Sigmoid colon (tissue), 7 donors: ENCODE data around the gene RAVER2. TPM values are rescaled to one million over a fixed set of nuclear protein-coding genes. Genes with fewer than 3 reads are reported as not detected.

Experiments
- DNase-seq: peaks from one replicate; pipeline ENCODE4 v3.0.0-alpha.2; 2019
- H3K27ac ChIP-seq, 4 donors: fragments of 200-600 bp; sonication (generic); one replicate each; pipeline ENCODE4 v1.5.1; 2016 to 2019; ENCODE audit warnings: mild to moderate bottlenecking in 1 of 4
- H3K27me3 ChIP-seq, 3 donors: fragments of 200-600 bp; sonication (generic); one replicate each; pipeline ENCODE4 v1.5.1; 2019; ENCODE audit warnings: mild to moderate bottlenecking in 1 of 3
- H3K36me3 ChIP-seq, 4 donors: fragments of 200-600 bp; sonication (generic); one replicate each; pipeline ENCODE4 v1.5.1; 2016 to 2019
- H3K4me1 ChIP-seq, 4 donors: fragments of 200-600 bp; sonication (generic); one replicate each; pipeline ENCODE4 v1.5.1; 2017 to 2019
- H3K4me3 ChIP-seq, 4 donors: fragments of 200-600 bp; sonication (generic); one replicate each; pipeline ENCODE4 v1.5.1; 2017 to 2019; ENCODE audit warnings: mild to moderate bottlenecking in 2 of 4, moderate library complexity in 1 of 4
- H3K9me3 ChIP-seq, 4 donors: fragments of 200-600 bp in 3 of 4; sonication (generic) in 3 of 4; one replicate each; pipeline versions ENCODE4 v1.5.1 to v1.6.1; 2013 to 2019
- CTCF ChIP-seq, 4 experiments: fragments of 450-650 bp in 3 of 4; fragments of 200-600 bp in 1 of 4; IDR thresholded peaks; one replicate each; pipeline ENCODE4 v1.5.1; 2016 to 2019; ENCODE audit warnings: antibody characterized with exemption in 4 of 4, mild to moderate bottlenecking in 3 of 4, moderate library complexity in 2 of 4
- EP300 ChIP-seq, 4 donors: sonication (generic); formaldehyde crosslinking; IDR thresholded peaks; one replicate each; pipeline ENCODE4 v1.6.1; 2017; ENCODE audit warnings: antibody characterized with exemption in 4 of 4
- POLR2A ChIP-seq, 2 donors: fragments of 450-650 bp; IDR thresholded peaks; one replicate each; pipeline ENCODE4 v1.6.1; 2016; ENCODE audit warnings: antibody characterized with exemption in 2 of 2, mild to moderate bottlenecking in 2 of 2, moderate library complexity in 2 of 2
- POLR2AphosphoS5 ChIP-seq, 4 donors: sonication (generic); formaldehyde crosslinking; IDR thresholded peaks; one replicate each; pipeline ENCODE4 v1.6.1; 2017; ENCODE audit warnings: antibody characterized with exemption in 4 of 4
- WGBS, 2 donors: extraction: QIAGEN DNeasy Blood & Tissue Kit; methylation state at CpG; one replicate each; pipeline ENCODE4 v1.1.7; 2013; 5-methylcytosine and 5-hydroxymethylcytosine counted together
- intact Hi-C: fragments of 100-400 bp; cut with DNase I; formaldehyde crosslinking; loops from one replicate; pipeline ENCODE4 v1.15.1; 2023
- polyA plus RNA-seq, 3 donors: library from polyadenylated mRNA; stranded (reverse); fragments of 200-250 nt; gene quantifications; one replicate each; pipeline ENCODE4 v1.2.3, GENCODE V29; 2013
- total RNA-seq, 4 donors: library from RNA; depleted of rRNA; stranded (reverse); fragments of >200 nt; gene quantifications; one replicate each; pipeline ENCODE4 v1.1.0, GENCODE V29; 2016
- donor health status: healthy with polysubstance abuse.
- donor health status: Bipolar disorder and iron deficiency.
- donor health status: healthy.

RAVER2 gene
- total and polyA plus RNA-seq, 7 donors, result 11.9 to 48.8 (median 17.5) TPM

GRCh38 chr1:64750875-64751274 lies 6.0 kb downstream of the RAVER2 start:
- no peak overlapping the region for H3K4me3 ChIP-seq
- H3K4me1 ChIP-seq, result peaks cover 0 to 23% (median 22%) of the 10 kb centered on the region in 4 donors
- TF ChIP-seq EP300 (IDR thresholded peaks at IDR 0.05) (no peak), POLR2AphosphoS5 (IDR thresholded peaks at IDR 0.05) (no peak), CTCF (IDR thresholded peaks at IDR 0.05) (no peak)
- no peaks in the 10 kb centered on the region for H3K27me3 ChIP-seq
- no peak for DNase-seq
- intact Hi-C loops, result no loop called here
- H3K36me3 ChIP-seq, result no peaks in the 10 kb centered on the region
- H3K27ac ChIP-seq, result no peak overlapping the region
- no peaks in the 10 kb centered on the region for H3K9me3 ChIP-seq

- Histone ChIP-seq H3K36me3 (no peaks in the 10 kb centered on the region), H3K4me3 (no peak overlapping the region), H3K4me1 (peaks cover 0 to 4% (median under 1%) of the 10 kb centered on the region in 4 donors), H3K9me3 (no peaks in the 10 kb centered on the region), H3K27me3 (no peaks in the 10 kb centered on the region), H3K27ac (no peak overlapping the region)
- TF ChIP-seq POLR2A (IDR thresholded peaks at IDR 0.05) (no peak), CTCF (IDR thresholded peaks at IDR 0.05) (no peak), EP300 (IDR thresholded peaks at IDR 0.05) (no peak), POLR2AphosphoS5 (IDR thresholded peaks at IDR 0.05) (no peak)
- no peak for DNase-seq
- intact Hi-C loops, result no loop called here
- 12 to 72% methylated on average over 3 of the region's 3 CpGs for WGBS, 2 donors
These were observed 9.3 kb downstream of the RAVER2 start for GRCh38 chr1:64754173-64754572.

- intact Hi-C loops, result no loop called here
- DNase-seq, result no peak
- Histone ChIP-seq H3K36me3 (no peaks in the 10 kb centered on the region), H3K9me3 (no peaks in the 10 kb centered on the region), H3K4me1 (no peaks in the 10 kb centered on the region), H3K4me3 (no peak overlapping the region), H3K27ac (no peak overlapping the region), H3K27me3 (no peaks in the 10 kb centered on the region)
- TF ChIP-seq POLR2AphosphoS5 (IDR thresholded peaks at IDR 0.05) (no peak), POLR2A (IDR thresholded peaks at IDR 0.05) (no peak), EP300 (IDR thresholded peaks at IDR 0.05) (no peak), CTCF (IDR thresholded peaks at IDR 0.05) (no peak)
- WGBS, 2 donors, result 18 to 53% methylated on average over 2 of the region's 2 CpGs
These were observed 10.5 kb downstream of the RAVER2 start for GRCh38 chr1:64755361-64755760.

GRCh38 chr1:64756770-64757169 lies 11.9 kb downstream of the RAVER2 start:
- Histone ChIP-seq H3K36me3 (no peaks in the 10 kb centered on the region), H3K4me1 (no peaks in the 10 kb centered on the region), H3K27ac (no peak overlapping the region), H3K9me3 (no peaks in the 10 kb centered on the region), H3K27me3 (no peaks in the 10 kb centered on the region), H3K4me3 (no peak overlapping the region)
- WGBS, 2 donors, result 80 to 97% methylated on average over 1 of the region's 1 CpG
- no peak for TF ChIP-seq POLR2A (IDR thresholded peaks at IDR 0.05)
- no peak for TF ChIP-seq EP300 (IDR thresholded peaks at IDR 0.05)
- no peak for TF ChIP-seq CTCF (IDR thresholded peaks at IDR 0.05)
- no peak for TF ChIP-seq POLR2AphosphoS5 (IDR thresholded peaks at IDR 0.05)
- DNase-seq, result no peak
- intact Hi-C loops, result no loop called here

- WGBS, 2 donors, result 18 to 48% methylated on average over 1 of the region's 1 CpG
- H3K9me3 ChIP-seq, result no peaks in the 10 kb centered on the region
- no peaks in the 10 kb centered on the region for H3K4me1 ChIP-seq
- H3K4me3 ChIP-seq, result no peak overlapping the region
- H3K27ac ChIP-seq, result no peak overlapping the region
- intact Hi-C loops, result no loop called here
- no peaks in the 10 kb centered on the region for H3K27me3 ChIP-seq
- no peaks in the 10 kb centered on the region for H3K36me3 ChIP-seq
- no peak for DNase-seq
- TF ChIP-seq CTCF (IDR thresholded peaks at IDR 0.05) (no peak), EP300 (IDR thresholded peaks at IDR 0.05) (no peak), POLR2A (IDR thresholded peaks at IDR 0.05) (no peak), POLR2AphosphoS5 (IDR thresholded peaks at IDR 0.05) (no peak)
These were observed 12.3 kb downstream of the RAVER2 start for GRCh38 chr1:64757213-64757612.
